GM23338 (cell line): ENCODE results near the gene TMEM138. TPM values are rescaled to one million over a fixed set of nuclear protein-coding genes. Genes with fewer than 3 reads are reported as not detected.
A peak's percentile ranks its signal among the peaks of the same experiment; 100 is the strongest.

Experiments
- ATAC-seq: fragments of 200-7000 bp; cut with Tn5 transposase; 3 replicates; pipeline ENCODE4 v1.9.1; 2020
- DNase-seq: peaks from one replicate; pipeline ENCODE4 v3.0.0-alpha.2; 2015; ENCODE audit warnings: low spot score
- H2AFZ ChIP-seq: fragments of 200-600 bp; sonication (generic); 2 replicates; pipeline ENCODE4 v1.8.0; 2016; ENCODE audit warnings: antibody characterized with exemption, mild to moderate bottlenecking, moderate library complexity
- H3F3A ChIP-seq: fragments of 200-600 bp; sonication (generic); replicated peaks from 2 replicates; pipeline ENCODE4 v1.8.0; 2017; ENCODE audit warnings: antibody characterized with exemption, mixed run types, low read depth
- H3K27ac ChIP-seq: fragments of 200-600 bp; sonication (generic); 2 replicates; pipeline ENCODE4 v1.6.1; 2016; ENCODE audit warnings: low read depth
- H3K27me3 ChIP-seq: fragments of 200-600 bp; sonication (generic); 2 replicates; pipeline ENCODE4 v1.8.0; 2016; ENCODE audit warnings: mild to moderate bottlenecking, mixed run types, moderate library complexity; ENCODE audit not compliant: insufficient read depth
- H3K36me3 ChIP-seq: fragments of 200-600 bp; sonication (generic); 2 replicates; pipeline ENCODE4 v1.8.0; 2016; ENCODE audit warnings: mild to moderate bottlenecking; ENCODE audit not compliant: insufficient read depth
- H3K4me1 ChIP-seq: fragments of 200-600 bp; sonication (generic); 2 replicates; pipeline ENCODE4 v1.8.0; 2016; ENCODE audit warnings: mild to moderate bottlenecking, moderate library complexity; ENCODE audit not compliant: insufficient read depth
- H3K4me2 ChIP-seq: fragments of 200-600 bp; sonication (generic); 2 replicates; pipeline ENCODE4 v1.7.1; 2017; ENCODE audit warnings: mixed run types
- H3K4me3 ChIP-seq: fragments of 200-600 bp; sonication (generic); 2 replicates; pipeline ENCODE4 v1.6.1; 2016; ENCODE audit warnings: mixed run types
- H3K79me2 ChIP-seq: fragments of 200-600 bp; sonication (generic); replicated peaks from 2 replicates; pipeline ENCODE4 v1.8.0; 2017; ENCODE audit warnings: mild to moderate bottlenecking; ENCODE audit not compliant: insufficient read depth
- H3K9me2 ChIP-seq: fragments of 200-600 bp; sonication (generic); 2 replicates; pipeline ENCODE4 v1.8.0; 2017; ENCODE audit not compliant: insufficient read depth
- H4K20me1 ChIP-seq: fragments of 200-600 bp; sonication (generic); replicated peaks from 2 replicates; pipeline ENCODE4 v1.8.0; 2017; ENCODE audit warnings: mild to moderate bottlenecking; ENCODE audit not compliant: insufficient read depth
- H3K27ac Mint-ChIP-seq: 2 replicates; pipeline ENCODE4 v1.8.0; 2020; ENCODE audit warnings: inconsistent platforms, mild to moderate bottlenecking, moderate library complexity, mixed read lengths
- H3K27me3 Mint-ChIP-seq: 3 replicates; pipeline ENCODE4 v1.8.0; 2022; ENCODE audit warnings: low read depth, mild to moderate bottlenecking, moderate library complexity, mixed read lengths, inconsistent platforms; ENCODE audit not compliant: insufficient read depth, poor library complexity
- H3K36me3 Mint-ChIP-seq: 3 replicates; pipeline ENCODE4 v1.8.0; 2021; ENCODE audit warnings: low read depth, mild to moderate bottlenecking, inconsistent platforms, moderate library complexity, mixed read lengths
- H3K4me1 Mint-ChIP-seq: 3 replicates; pipeline ENCODE4 v1.8.0; 2020; ENCODE audit warnings: mild to moderate bottlenecking, inconsistent platforms, mixed read lengths
- H3K4me3 Mint-ChIP-seq: 3 replicates; pipeline ENCODE4 v1.8.0; 2021; ENCODE audit warnings: moderate library complexity, mild to moderate bottlenecking, inconsistent platforms, mixed read lengths
- H3K9me3 Mint-ChIP-seq: 3 replicates; pipeline ENCODE4 v1.8.0; 2020; ENCODE audit warnings: moderate library complexity, mild to moderate bottlenecking, inconsistent platforms, mixed read lengths
- CREB1 ChIP-seq: fragments of 250-450 bp; sonication (Bioruptor Pico); IDR thresholded peaks from 2 replicates; pipeline ENCODE4 v1.5.0; 2020; ENCODE audit warnings: low read depth, mild to moderate bottlenecking, moderate library complexity
- ETS1 ChIP-seq: IDR thresholded peaks from 2 replicates; pipeline ENCODE4 v1.6.1; 2016; ENCODE audit warnings: antibody characterized with exemption
- EZH2 ChIP-seq: fragments of 200-600 bp; sonication (generic); IDR thresholded peaks from one replicate; pipeline ENCODE4 v1.8.0; 2017; ENCODE audit warnings: antibody characterized with exemption, mild to moderate bottlenecking, low read depth; ENCODE audit not compliant: unreplicated experiment
- EZH2phosphoT487 ChIP-seq: fragments of 200-600 bp; sonication (generic); IDR thresholded peaks from one replicate; pipeline ENCODE4 v1.8.1; 2018; ENCODE audit warnings: antibody characterized with exemption; ENCODE audit not compliant: unreplicated experiment
- JUNB ChIP-seq: IDR thresholded peaks from one replicate; pipeline ENCODE4 v1.6.1; 2016; ENCODE audit warnings: antibody characterized with exemption; ENCODE audit not compliant: unreplicated experiment
- POLR2AphosphoS5 ChIP-seq: IDR thresholded peaks from 2 replicates; pipeline ENCODE4 v1.6.1; 2016; ENCODE audit warnings: antibody characterized with exemption, low read depth
- STAT1 ChIP-seq: IDR thresholded peaks from one replicate; pipeline ENCODE4 v1.6.1; 2016; ENCODE audit warnings: antibody characterized with exemption; ENCODE audit not compliant: unreplicated experiment
- ZNF331 ChIP-seq: fragments of 250-450 bp; sonication (Bioruptor Pico); IDR thresholded peaks from 2 replicates; pipeline ENCODE4 v1.5.0; 2020; ENCODE audit warnings: low read depth, mild to moderate bottlenecking, moderate library complexity
- ZNF462 ChIP-seq: fragments of 250-450 bp; sonication (Bioruptor Pico); IDR thresholded peaks from 2 replicates; pipeline ENCODE4 v1.5.0; 2020; ENCODE audit warnings: mild to moderate bottlenecking, moderate library complexity
- polyA plus RNA-seq: library from polyadenylated mRNA; unstranded; fragments of >200 nt; fragmentation: Nextera tagmentation; extraction: Ambion mirVana; gene quantifications from 2 replicates; pipeline ENCODE4 v1.2.1, GENCODE V29; 2016
- total RNA-seq: library from RNA; depleted of rRNA; stranded (reverse); fragments of >200 nt; shearing (Covaris generic); gene quantifications from 2 replicates; pipeline ENCODE4 v1.2.3, GENCODE V29; 2014

Gene TMEM138
- total and polyA plus RNA-seq, 2 experiments from 2014 or later: 30.2 to 32.1 TPM

GRCh38 chr11:61332797-61333549 is 29.2 kb upstream of the TMEM138 start, which contains the start of the genes DDB1 and TKFC:
Gene DDB1 (minus strand): TSS chr11:61333105. CDS start chr11:61332968, 137 bp downstream.
Gene TKFC (plus strand): TSS chr11:61333228. CDS start chr11:61334729, 1,501 bp downstream.
- Mint-ChIP-seq H3K27me3 (peaks cover 19% of the 10 kb centered on the region), H3K4me3 (peak within 1 kb of the TSS; percentile 98), H3K9me3 (no peaks in the 10 kb centered on the region), H3K27ac (peak within 1 kb of the TSS; percentile 99), H3K36me3 (peaks cover 32% of the 10 kb centered on the region), H3K4me1 (peaks cover 39% of the 10 kb centered on the region)
- peaks cover 33% of the 10 kb centered on the region for H4K20me1 ChIP-seq
- peaks cover 19% of the 10 kb centered on the region for H3K36me3 ChIP-seq
- peak within 1 kb of the TSS; percentile 99 for H3K4me3 ChIP-seq
- no peaks in the 10 kb centered on the region for H3K9me2 ChIP-seq
- no peak for TF ChIP-seq ZNF331 (CRISPR knock-in tag)
- peak; percentile 46; the same call in 1 of the 2 replicates for TF ChIP-seq CREB1 (CRISPR knock-in tag)
- TF ChIP-seq ETS1: peak; percentile 76
- peak; percentile 91 for TF ChIP-seq POLR2AphosphoS5
- DNase-seq (peak; percentile 99), ATAC-seq (peak; percentile 89)
- peak within 1 kb of the TSS; percentile 92 for H2AFZ ChIP-seq
- H3K79me2 ChIP-seq: peaks cover 49% of the 10 kb centered on the region
- peak within 1 kb of the TSS; percentile 98 for H3K4me2 ChIP-seq
- peak within 1 kb of the TSS; percentile 97 for H3K27ac ChIP-seq
- H3K27me3 ChIP-seq: no peaks in the 10 kb centered on the region
- peaks cover 42% of the 10 kb centered on the region for H3F3A ChIP-seq
- peaks cover 24% of the 10 kb centered on the region for H3K4me1 ChIP-seq

GRCh38 chr11:61333550-61334433 is 28.4 kb upstream of the TMEM138 start:
- peak overlapping the region; percentile 98 for H3K4me3 Mint-ChIP-seq
- H3K36me3 Mint-ChIP-seq: peaks cover 32% of the 10 kb centered on the region
- Histone ChIP-seq H2AFZ (peak overlapping the region; percentile 92), H4K20me1 (peaks cover 30% of the 10 kb centered on the region), H3F3A (peaks cover 42% of the 10 kb centered on the region), H3K79me2 (peaks cover 41% of the 10 kb centered on the region), H3K9me2 (no peaks in the 10 kb centered on the region), H3K4me2 (peak overlapping the region; percentile 97), H3K36me3 (peaks cover 14% of the 10 kb centered on the region), H3K27me3 (no peaks in the 10 kb centered on the region), H3K4me3 (peak overlapping the region; percentile 99), H3K4me1 (peaks cover 24% of the 10 kb centered on the region), H3K27ac (peak overlapping the region; percentile 97)
- no peaks in the 10 kb centered on the region for H3K9me3 Mint-ChIP-seq
- peaks cover 19% of the 10 kb centered on the region for H3K27me3 Mint-ChIP-seq
- peak overlapping the region; percentile 99 for H3K27ac Mint-ChIP-seq
- ATAC-seq: no peak
- H3K4me1 Mint-ChIP-seq: peaks cover 39% of the 10 kb centered on the region
- DNase-seq: no peak
- TF ChIP-seq POLR2AphosphoS5 (no peak), JUNB (no peak), EZH2phosphoT487 (no peak), ZNF462 (no peak), CREB1 (CRISPR knock-in tag) (no peak), STAT1 (no peak), ZNF331 (CRISPR knock-in tag) (no peak), EZH2 (no peak)
